Smooth muscle cell of the umbilical artery (primary cell): ENCODE data around the gene PTPN23. TPM values are rescaled to one million over a fixed set of nuclear protein-coding genes. Genes with fewer than 3 reads are reported as not detected.

Source experiments
- total RNA-seq: library from RNA; depleted of rRNA; stranded (reverse); fragments of >200 nt; gene quantifications from 2 replicates; pipeline ENCODE4 v1.2.3, GENCODE V29; 2014

The PTPN23 gene, protein sequence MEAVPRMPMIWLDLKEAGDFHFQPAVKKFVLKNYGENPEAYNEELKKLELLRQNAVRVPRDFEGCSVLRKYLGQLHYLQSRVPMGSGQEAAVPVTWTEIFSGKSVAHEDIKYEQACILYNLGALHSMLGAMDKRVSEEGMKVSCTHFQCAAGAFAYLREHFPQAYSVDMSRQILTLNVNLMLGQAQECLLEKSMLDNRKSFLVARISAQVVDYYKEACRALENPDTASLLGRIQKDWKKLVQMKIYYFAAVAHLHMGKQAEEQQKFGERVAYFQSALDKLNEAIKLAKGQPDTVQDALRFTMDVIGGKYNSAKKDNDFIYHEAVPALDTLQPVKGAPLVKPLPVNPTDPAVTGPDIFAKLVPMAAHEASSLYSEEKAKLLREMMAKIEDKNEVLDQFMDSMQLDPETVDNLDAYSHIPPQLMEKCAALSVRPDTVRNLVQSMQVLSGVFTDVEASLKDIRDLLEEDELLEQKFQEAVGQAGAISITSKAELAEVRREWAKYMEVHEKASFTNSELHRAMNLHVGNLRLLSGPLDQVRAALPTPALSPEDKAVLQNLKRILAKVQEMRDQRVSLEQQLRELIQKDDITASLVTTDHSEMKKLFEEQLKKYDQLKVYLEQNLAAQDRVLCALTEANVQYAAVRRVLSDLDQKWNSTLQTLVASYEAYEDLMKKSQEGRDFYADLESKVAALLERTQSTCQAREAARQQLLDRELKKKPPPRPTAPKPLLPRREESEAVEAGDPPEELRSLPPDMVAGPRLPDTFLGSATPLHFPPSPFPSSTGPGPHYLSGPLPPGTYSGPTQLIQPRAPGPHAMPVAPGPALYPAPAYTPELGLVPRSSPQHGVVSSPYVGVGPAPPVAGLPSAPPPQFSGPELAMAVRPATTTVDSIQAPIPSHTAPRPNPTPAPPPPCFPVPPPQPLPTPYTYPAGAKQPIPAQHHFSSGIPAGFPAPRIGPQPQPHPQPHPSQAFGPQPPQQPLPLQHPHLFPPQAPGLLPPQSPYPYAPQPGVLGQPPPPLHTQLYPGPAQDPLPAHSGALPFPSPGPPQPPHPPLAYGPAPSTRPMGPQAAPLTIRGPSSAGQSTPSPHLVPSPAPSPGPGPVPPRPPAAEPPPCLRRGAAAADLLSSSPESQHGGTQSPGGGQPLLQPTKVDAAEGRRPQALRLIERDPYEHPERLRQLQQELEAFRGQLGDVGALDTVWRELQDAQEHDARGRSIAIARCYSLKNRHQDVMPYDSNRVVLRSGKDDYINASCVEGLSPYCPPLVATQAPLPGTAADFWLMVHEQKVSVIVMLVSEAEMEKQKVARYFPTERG (N-terminal part only)
- 32.4 and 46.9 TPM in 2 replicates for total RNA-seq

DNA sequence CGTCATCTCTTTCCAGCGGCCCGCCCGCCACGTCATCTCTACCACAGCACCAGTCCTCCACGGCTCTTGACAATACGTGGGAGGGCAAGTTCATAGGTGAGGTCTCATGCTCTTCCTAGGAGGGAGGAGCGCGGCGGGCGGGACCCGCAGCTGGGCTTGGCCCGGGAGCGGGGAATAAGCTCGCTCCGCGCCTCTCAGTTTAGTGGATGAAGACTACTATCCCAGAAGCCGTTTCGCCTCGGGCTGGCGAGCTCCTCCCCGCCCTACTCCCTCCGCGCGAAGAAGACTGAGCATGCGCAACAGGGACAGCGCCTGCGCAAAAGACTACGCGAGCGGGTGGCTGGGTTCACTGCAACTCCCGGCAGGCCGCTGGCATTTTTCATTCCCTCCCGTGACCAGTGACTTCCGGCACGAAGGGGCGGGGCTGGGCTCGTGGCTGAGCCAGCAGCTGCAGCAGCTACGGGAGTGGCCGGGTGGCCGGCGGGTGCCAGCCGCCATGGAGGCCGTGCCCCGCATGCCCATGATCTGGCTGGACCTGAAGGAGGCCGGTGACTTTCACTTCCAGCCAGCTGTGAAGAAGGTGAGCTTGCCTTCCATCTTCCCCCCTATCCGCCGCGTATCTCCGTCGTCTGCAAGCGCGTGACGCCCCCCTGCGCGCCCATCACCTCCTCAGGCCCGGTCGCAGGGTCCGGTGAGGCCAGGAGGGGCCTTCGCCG lies at the start of gene PTPN23:
Gene PTPN23, plus strand, starts transcription at position 421 of the 716 bp plus-strand sequence. Its CDS starts 76 bp downstream, at position 497.

Other genes starting within 250 kb of the PTPN23 start
- gene SETD2, start 216.9 kb upstream of the PTPN23 start, total RNA-seq, result 31.8 and 49.8 TPM in 2 replicates
- gene KIF9, start 98.2 kb upstream of the PTPN23 start, total RNA-seq, result 1.2 and 4.2 TPM in 2 replicates
- gene KLHL18, start 98.1 kb upstream of the PTPN23 start, total RNA-seq, result 23.8 and 41.7 TPM in 2 replicates
- gene SCAP, start 94.9 kb downstream of the PTPN23 start, total RNA-seq, result 57.0 and 60.5 TPM in 2 replicates
- 26.7 and 28.5 TPM in 2 replicates for gene ELP6, start 132.7 kb downstream of the PTPN23 start, total RNA-seq
- 0.18 and 0.30 TPM in 2 replicates for gene CSPG5, start 197.8 kb downstream of the PTPN23 start, total RNA-seq